AG04449 (cell line): ENCODE data around the gene NSL1.
A peak's percentile ranks its signal among the peaks of the same experiment; 100 is the strongest.
"Not testable (repeated sequence)": the region's sequence is repeated elsewhere in the genome, so short reads cannot be mapped to it uniquely, and the experiment has no call there.

Experiments used
- CTCF ChIA-PET: fragments of 350-600 bp; formaldehyde crosslinking; extraction: SDS; loops from one replicate; lab custom pipeline; 2021; ENCODE audit warnings: antibody characterized with exemption; lab: Yijun Ruan, JAX
- POLR2A ChIA-PET: fragments of 400-600, 350-600 bp; formaldehyde crosslinking; extraction: SDS; loops from one replicate; lab custom pipeline; 2020; ENCODE audit warnings: antibody characterized with exemption, inconsistent platforms; lab: Yijun Ruan, JAX
- DNase-seq: peaks from one replicate; pipeline ENCODE4 v3.0.0-alpha.2; 2010; ENCODE audit warnings: low read depth, low spot score
- H3K4me3 ChIP-seq: 2 replicates; pipeline ENCODE4 v1.5.1; 2011; ENCODE audit warnings: low read depth, mild to moderate bottlenecking, control low read depth, low read length
- CTCF ChIP-seq: IDR thresholded peaks from one replicate; pipeline ENCODE4 v1.5.1; 2011; ENCODE audit warnings: mild to moderate bottlenecking, moderate library complexity, low read length, control low read depth, inconsistent platforms; ENCODE audit not compliant: insufficient read depth; ENCODE audit errors: missing control alignments

NSL1 gene

GRCh38 chr1:212731630-212732029 lies 59.9 kb downstream of the NSL1 start:
- DNase-seq = no peak
- ChIA-PET POLR2A (no interaction called here), CTCF (interaction anchor here (1.1 to 2.5 kb wide), 3 partner anchors 13 to 67 kb away, joined by 4 to 11 read pairs (median 4); no protein-coding TSS in a partner anchor)
- TF ChIP-seq CTCF = no peak
- no peak overlapping the region for H3K4me3 ChIP-seq

GRCh38 chr1:212728606-212729005 lies 63.0 kb downstream of the NSL1 start:
- DNase-seq = no peak
- POLR2A ChIA-PET = interaction anchor here (0.7 kb wide), 1 partner anchor 26 kb away, joined by 3 read pairs; no protein-coding TSS in a partner anchor
- CTCF ChIA-PET = interaction anchor here (0.9 to 3.4 kb wide), 3 partner anchors 21 to 63 kb away, joined by 3 to 11 read pairs (median 7); no protein-coding TSS in a partner anchor
- H3K4me3 ChIP-seq = no peak overlapping the region
- no peak for TF ChIP-seq CTCF

GRCh38 chr1:212727386-212728181 lies 64.0 kb downstream of the NSL1 start:
- TF ChIP-seq CTCF = no peak
- no peak overlapping the region for H3K4me3 ChIP-seq
- POLR2A ChIA-PET = no interaction called here
- CTCF ChIA-PET = interaction anchor here (0.9 to 3.4 kb wide), 2 partner anchors 22 to 26 kb away, joined by 3 to 11 read pairs; no protein-coding TSS in a partner anchor
- DNase-seq = peak; percentile 12

- DNase-seq, POLR2A ChIA-PET, H3K4me3 ChIP-seq, CTCF ChIA-PET: not testable (repeated sequence)
These were observed 66.9 kb downstream of the NSL1 start for GRCh38 chr1:212724679-212725078.

GRCh38 chr1:212722270-212722957 lies 69.2 kb downstream of the NSL1 start:
- ChIA-PET POLR2A (no interaction called here), CTCF (interaction anchor here (1.2 to 2.2 kb wide), 7 partner anchors 21 to 274 kb away, joined by 3 to 8 read pairs (median 4); partner anchors contain the start of gene BATF3)
- no peak overlapping the region for H3K4me3 ChIP-seq
- TF ChIP-seq CTCF = no peak
- DNase-seq = no peak

- DNase-seq = peak; percentile 41
- TF ChIP-seq CTCF = no peak
- no peak overlapping the region for H3K4me3 ChIP-seq
- POLR2A ChIA-PET = no interaction called here
- CTCF ChIA-PET = interaction anchor here (1.2 to 2.2 kb wide), 6 partner anchors 20 to 274 kb away, joined by 3 to 8 read pairs (median 4); partner anchors contain the start of gene BATF3
These were observed 70.0 kb downstream of the NSL1 start for GRCh38 chr1:212721388-212722247.
